ENCODE data around the gene CCDC167. TPM values are rescaled to one million over a fixed set of nuclear protein-coding genes. Genes with fewer than 3 reads are reported as not detected.
A peak's percentile ranks its signal among the peaks of the same experiment; 100 is the strongest.

Gene CCDC167
- total RNA-seq, 1 experiment from 2014 or later, result 31.9 TPM

DNA sequence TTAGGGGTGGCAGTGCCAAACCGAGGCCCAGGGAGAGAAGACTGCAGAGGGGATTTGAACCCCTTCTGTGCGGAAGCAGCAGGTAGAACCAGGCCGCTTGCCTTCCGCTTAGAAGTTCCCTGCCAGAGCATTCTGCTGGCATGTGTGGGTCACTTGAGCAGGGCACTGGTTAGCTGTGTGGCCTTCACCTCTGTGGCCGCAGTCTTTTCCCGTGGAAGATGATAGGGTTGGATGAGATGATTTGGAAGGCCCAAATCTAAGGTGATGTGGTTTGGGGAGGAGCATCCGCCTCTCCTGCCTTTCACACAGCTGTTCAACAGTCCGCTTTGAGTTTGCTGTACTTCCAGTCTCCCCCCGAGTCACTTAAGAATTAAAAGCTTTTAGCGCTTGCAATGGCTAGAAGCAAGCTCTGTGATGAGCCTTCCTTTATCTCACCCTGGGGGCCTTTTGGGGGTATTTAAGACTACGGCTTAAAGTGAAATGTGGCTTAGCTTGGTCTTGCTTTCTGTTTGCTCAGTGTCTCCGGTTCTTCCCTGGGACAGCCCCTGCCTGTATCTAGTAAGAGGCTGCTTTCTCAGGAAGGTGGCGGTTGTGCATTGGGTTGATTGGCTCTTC is 65.9 kb downstream of the CCDC167 start:
- no peak overlapping the region for H4K5ac ChIP-seq (ENCODE audit: insufficient read length, low read depth, low read length)
- H4K20me1 ChIP-seq (ENCODE audit: control insufficient read depth, insufficient read depth, insufficient read length), result no peaks in the 10 kb centered on the region
- H3K23ac ChIP-seq (ENCODE audit: insufficient read length, low read depth, low read length), result no peak overlapping the region
- H3K27ac ChIP-seq (ENCODE audit: insufficient read length, low read depth, low read length), result no peak overlapping the region
- TF ChIP-seq, protein P1, sequence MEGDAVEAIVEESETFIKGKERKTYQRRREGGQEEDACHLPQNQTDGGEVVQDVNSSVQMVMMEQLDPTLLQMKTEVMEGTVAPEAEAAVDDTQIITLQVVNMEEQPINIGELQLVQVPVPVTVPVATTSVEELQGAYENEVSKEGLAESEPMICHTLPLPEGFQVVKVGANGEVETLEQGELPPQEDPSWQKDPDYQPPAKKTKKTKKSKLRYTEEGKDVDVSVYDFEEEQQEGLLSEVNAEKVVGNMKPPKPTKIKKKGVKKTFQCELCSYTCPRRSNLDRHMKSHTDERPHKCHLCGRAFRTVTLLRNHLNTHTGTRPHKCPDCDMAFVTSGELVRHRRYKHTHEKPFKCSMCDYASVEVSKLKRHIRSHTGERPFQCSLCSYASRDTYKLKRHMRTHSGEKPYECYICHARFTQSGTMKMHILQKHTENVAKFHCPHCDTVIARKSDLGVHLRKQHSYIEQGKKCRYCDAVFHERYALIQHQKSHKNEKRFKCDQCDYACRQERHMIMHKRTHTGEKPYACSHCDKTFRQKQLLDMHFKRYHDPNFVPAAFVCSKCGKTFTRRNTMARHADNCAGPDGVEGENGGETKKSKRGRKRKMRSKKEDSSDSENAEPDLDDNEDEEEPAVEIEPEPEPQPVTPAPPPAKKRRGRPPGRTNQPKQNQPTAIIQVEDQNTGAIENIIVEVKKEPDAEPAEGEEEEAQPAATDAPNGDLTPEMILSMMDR (conservative IDR thresholded peaks at IDR 0.05), result no peak
- H3K4me2 ChIP-seq (ENCODE audit: insufficient read depth, insufficient read length, low read length), result peak overlapping the region; percentile 84
- H2BK120ac ChIP-seq (ENCODE audit: low read depth, low read length, poor library complexity, severe bottlenecking), result no peak overlapping the region
- peaks cover 9% of the 10 kb centered on the region for H3K23me2 ChIP-seq (ENCODE audit: insufficient read length, low read depth, low read length, poor library complexity, severe bottlenecking)
- peaks cover 3% of the 10 kb centered on the region for H3K79me1 ChIP-seq (ENCODE audit: insufficient read depth, low read depth, low read length, poor library complexity, severe bottlenecking)
- Mint-ChIP-seq H3K4me3 (peak overlapping the region; percentile 94), H3K4me1 (peaks cover 17 to 19% of the 10 kb centered on the region in 2 experiments), H3K27ac (peak overlapping the region; percentile 79 to 96 (median 81); a peak in 4 of 7 replicates), H3K9me3 (no peaks in the 10 kb centered on the region; a peak in 1 of 5 replicates), H3K27me3 (ENCODE audit: low read depth) (no peaks in the 10 kb centered on the region), H3K36me3 (ENCODE audit: insufficient read depth in 1 of 3, low read depth in 3 of 3) (peaks cover 3 to 23% (median 15%) of the 10 kb centered on the region in 3 experiments; a peak in 5 of 7 replicates)
- H3K14ac ChIP-seq (ENCODE audit: insufficient read depth, low read length), result no peak overlapping the region
- no peaks in the 10 kb centered on the region for H3K4me1 ChIP-seq (ENCODE audit: insufficient read depth, low read length)
- H4K91ac ChIP-seq (ENCODE audit: insufficient read length, low read depth, low read length), result no peak overlapping the region
- no peak overlapping the region for H2BK5ac ChIP-seq (ENCODE audit: insufficient read length, low read length)
- H3K18ac ChIP-seq (ENCODE audit: insufficient read length, low read depth, low read length), result no peak overlapping the region
- H3T11ph ChIP-seq (ENCODE audit: low read length), result no peak overlapping the region
- H2BK15ac ChIP-seq (ENCODE audit: low read depth, low read length), result no peak overlapping the region
- no peak overlapping the region for H2AFZ ChIP-seq (ENCODE audit: low read length)
- WGBS (ENCODE audit: extremely low coverage, insufficient read length, low lambda C conversion rate), result no CpG with 5 or more reads among the region's 13 CpGs
- H3K4ac ChIP-seq (ENCODE audit: low read depth, low read length), result no peak overlapping the region
- no peak for DNase-seq
- H3K9ac ChIP-seq (ENCODE audit: extremely low read depth, insufficient read length, low read length), result peak overlapping the region; percentile 67
- peaks cover 2% of the 10 kb centered on the region; the same call in 1 of the 2 replicates for H3K79me2 ChIP-seq (ENCODE audit: insufficient read depth, low read length)
- no peaks in the 10 kb centered on the region for H3K27me3 ChIP-seq (ENCODE audit: insufficient read depth, low read length)
- H3K56ac ChIP-seq (ENCODE audit: insufficient read length, low read depth, low read length), result no peak overlapping the region
- H3K9me3 ChIP-seq (ENCODE audit: control insufficient read depth, low read depth, low read length), result no peaks in the 10 kb centered on the region
- H2BK20ac ChIP-seq (ENCODE audit: low read depth, low read length, poor library complexity, severe bottlenecking), result no peak overlapping the region
- H2AK5ac ChIP-seq (ENCODE audit: insufficient read length, low read length), result no peak overlapping the region
- no peak overlapping the region for H2BK12ac ChIP-seq (ENCODE audit: insufficient read length, low read depth, low read length)
- H4K8ac ChIP-seq (replicated peaks; ENCODE audit: insufficient read length, low read depth, low read length), result no peak overlapping the region

Other genes starting within 250 kb of the CCDC167 start
- gene TBC1D22B, start 242.1 kb downstream of the CCDC167 start, total RNA-seq (2021), result 12.9 and 14.3 TPM in 2 replicates
- 1.1 and 1.4 TPM in 2 replicates for gene TMEM217, start 241.7 kb downstream of the CCDC167 start, total RNA-seq (2021)
- 34.5 and 34.7 TPM in 2 replicates for gene RNF8, start 145.9 kb downstream of the CCDC167 start, total RNA-seq (2021)
- gene CMTR1, start 66.7 kb downstream of the CCDC167 start, total RNA-seq (2021), result 34.8 and 35.0 TPM in 2 replicates
- 0.15 and 0.28 TPM in 2 replicates for gene MDGA1, start 198.0 kb upstream of the CCDC167 start, total RNA-seq (2021)